ENCODE measurements around the gene NOM1. TPM values are rescaled to one million over a fixed set of nuclear protein-coding genes. Genes with fewer than 3 reads are reported as not detected.
A peak's percentile ranks its signal among the peaks of the same experiment; 100 is the strongest.

The NOM1 gene
- total and polyA plus RNA-seq, 5 donors: 5.6 to 10.6 (median 7.5) TPM

DNA sequence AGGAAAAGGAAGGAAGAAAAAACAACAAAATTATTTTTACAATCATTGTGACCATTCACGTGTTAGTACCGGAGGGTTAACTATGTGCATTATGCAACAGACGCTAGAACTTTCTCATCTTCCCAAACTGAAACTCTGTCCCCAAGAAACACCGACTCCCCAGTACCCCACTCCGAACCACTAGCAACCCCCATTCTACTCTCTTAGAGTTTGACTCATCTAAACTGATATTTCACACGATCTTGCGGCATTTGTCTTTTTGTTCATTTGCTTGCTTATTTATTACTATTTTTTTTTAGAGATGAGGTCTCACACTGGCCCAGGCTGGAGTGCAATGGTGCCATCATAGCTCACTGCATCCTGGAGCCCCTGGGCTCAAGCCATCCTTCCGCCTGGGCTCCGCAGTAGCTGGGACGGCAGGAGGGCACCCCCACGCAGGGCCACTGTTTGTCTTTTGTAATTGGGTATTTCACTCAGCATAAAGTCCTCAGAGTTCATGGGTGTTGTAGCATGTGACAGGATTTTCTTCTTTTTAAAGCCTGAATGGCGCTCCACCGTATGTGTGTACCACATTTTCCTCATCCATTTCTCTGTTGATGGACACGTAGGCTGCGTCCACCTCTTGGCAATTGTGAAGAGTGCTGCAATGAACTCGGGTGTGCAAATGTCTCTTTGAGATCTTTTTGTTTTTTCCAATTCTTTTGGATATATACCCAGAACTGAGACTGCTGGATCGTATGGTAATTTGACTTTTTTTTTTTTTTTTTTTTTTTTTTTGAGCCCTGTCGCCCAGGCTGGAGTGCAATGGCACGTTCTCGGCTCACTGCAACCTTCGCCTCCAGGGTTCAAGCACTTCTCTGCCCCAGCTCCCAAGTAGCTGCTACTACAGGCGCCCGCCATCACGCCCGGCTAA, 51.5 kb downstream of the NOM1 start:
- no peaks in the 10 kb centered on the region for H3K27me3 ChIP-seq (ENCODE audit: control insufficient read depth, insufficient read depth)
- intact Hi-C loops (cut with DNase I): no loop called here
- peaks cover 2% of the 10 kb centered on the region for H3K4me1 ChIP-seq (ENCODE audit: control insufficient read depth, insufficient read depth, low read length)
- no peak overlapping the region for H3K27ac ChIP-seq (ENCODE audit: low read length)
- H3K9me3 ChIP-seq (ENCODE audit: control insufficient read depth, low read length): no peaks in the 10 kb centered on the region
- H3K4me3 ChIP-seq (ENCODE audit: low read length): peak overlapping the region; percentile 71
- WGBS: 11% methylated on average over 25 of the region's 25 CpGs
- ATAC-seq (no peak), DNase-seq (no peak)

DNA sequence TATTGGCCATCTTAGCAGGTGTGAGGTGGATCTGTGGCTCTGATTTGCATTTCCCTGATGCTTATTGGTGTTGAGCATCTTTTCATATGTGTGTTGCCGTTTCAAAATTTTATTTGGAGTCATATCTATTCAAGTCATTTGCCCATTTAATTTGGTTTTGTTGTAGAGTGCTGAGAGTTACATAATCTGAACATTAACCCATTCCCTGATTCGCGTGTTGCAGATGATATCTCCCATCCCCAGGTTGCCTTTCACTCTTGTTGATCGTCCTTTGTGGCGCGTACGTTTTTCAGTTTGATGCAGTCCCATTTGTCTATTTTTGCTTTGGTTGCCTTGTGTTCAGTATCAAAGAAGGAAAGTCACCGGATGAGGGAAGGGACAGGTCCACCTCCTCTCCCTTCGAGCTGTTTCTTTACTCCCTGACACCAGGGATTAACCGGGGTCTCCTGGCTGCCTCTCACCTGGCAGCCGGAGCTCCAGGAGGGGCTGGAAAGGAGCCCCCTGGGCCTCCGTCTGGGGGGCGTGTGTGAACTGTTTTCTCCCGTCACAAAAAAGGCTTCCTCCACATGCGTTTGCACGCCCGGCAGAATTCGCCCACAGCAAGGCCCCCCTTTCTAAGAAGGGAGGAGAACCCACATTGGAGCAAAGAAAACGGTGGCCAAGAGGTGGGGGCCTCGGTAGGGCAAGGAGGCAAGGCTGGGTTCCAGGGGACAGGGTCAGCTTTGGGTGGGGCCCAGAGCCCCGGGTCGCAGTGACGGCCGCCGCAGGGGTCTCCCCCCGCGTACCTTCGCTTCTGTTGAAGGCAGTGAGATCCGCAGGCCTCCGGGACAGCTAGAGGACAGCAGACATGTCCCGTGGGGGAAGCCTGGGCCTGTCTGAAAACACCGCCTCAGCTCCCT, 52.7 kb downstream of the NOM1 start:
- no peak for DNase-seq
- Histone ChIP-seq H3K27me3 (ENCODE audit: control insufficient read depth, insufficient read depth) (no peaks in the 10 kb centered on the region), H3K9me3 (ENCODE audit: control insufficient read depth, low read length) (no peaks in the 10 kb centered on the region), H3K4me3 (ENCODE audit: low read length) (no peak overlapping the region), H3K27ac (ENCODE audit: low read length) (no peak overlapping the region), H3K4me1 (ENCODE audit: control insufficient read depth, insufficient read depth, low read length) (peaks cover 2% of the 10 kb centered on the region)
- no peak for ATAC-seq
- 4% methylated on average over 32 of the region's 32 CpGs for whole genome bisulfite sequencing
- intact Hi-C loops (cut with DNase I): no loop called here

DNA sequence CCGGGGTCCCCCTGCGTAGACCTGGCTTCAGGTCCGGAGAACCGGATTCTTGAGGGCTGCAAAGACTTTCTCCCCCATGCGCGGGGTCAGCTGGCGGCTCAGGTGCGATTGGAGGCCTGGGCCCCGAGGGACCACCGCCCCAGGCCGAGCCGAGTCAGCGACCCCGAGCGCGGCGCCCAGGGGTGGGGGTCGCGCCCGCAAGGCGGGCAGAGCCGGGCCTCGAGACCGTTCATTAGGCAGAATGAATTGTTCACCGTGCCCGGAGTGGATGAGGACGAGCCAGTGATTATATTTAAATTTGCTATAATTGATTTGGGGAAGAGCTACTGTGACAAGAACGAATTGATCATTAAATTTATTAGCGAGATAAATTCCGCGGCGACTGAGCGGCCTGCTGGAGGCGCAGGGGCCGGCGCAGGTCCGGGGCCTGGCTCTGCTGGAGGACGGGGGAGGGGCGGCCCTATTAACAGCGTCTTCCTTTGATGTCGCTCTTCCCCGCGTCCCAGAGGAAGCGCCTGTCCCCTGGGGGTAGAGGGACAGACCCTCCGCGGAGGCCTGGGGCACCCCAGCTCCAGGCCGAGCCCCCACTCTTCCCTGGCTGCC, 53.4 kb downstream of the NOM1 start:
- Histone ChIP-seq H3K4me1 (ENCODE audit: control insufficient read depth, insufficient read depth, low read length) (peaks cover 2% of the 10 kb centered on the region), H3K27ac (ENCODE audit: low read length) (no peak overlapping the region), H3K9me3 (ENCODE audit: control insufficient read depth, low read length) (no peaks in the 10 kb centered on the region), H3K4me3 (ENCODE audit: low read length) (no peak overlapping the region), H3K27me3 (ENCODE audit: control insufficient read depth, insufficient read depth) (peaks cover 4% of the 10 kb centered on the region)
- DNase-seq: no peak
- 5% methylated on average over 47 of the region's 47 CpGs for WGBS
- intact Hi-C loops (cut with DNase I): no loop called here
- ATAC-seq: no peak

DNA sequence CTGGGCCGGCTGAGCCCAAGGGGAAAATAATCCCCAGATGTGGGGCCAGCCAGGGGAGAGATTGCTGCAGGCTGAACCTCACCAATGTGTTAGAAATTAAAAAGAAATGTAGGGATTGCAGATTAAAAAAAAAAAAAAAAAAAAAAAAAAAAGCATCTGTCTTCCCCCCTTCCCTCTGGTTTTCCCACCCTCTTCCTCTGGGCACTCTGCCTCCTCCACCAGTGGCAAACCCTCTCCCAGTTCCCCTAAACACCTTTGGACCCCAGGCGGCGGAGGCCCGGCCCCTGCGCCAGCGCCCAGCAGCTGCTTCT, 53.9 kb downstream of the NOM1 start:
- WGBS: 14% methylated on average over 6 of the region's 6 CpGs
- intact Hi-C loops (cut with DNase I): no loop called here
- H3K9me3 ChIP-seq (ENCODE audit: control insufficient read depth, low read length): no peaks in the 10 kb centered on the region
- H3K4me3 ChIP-seq (ENCODE audit: low read length): peak overlapping the region; percentile 29
- DNase-seq (no peak), ATAC-seq (no peak)
- H3K27ac ChIP-seq (ENCODE audit: low read length): no peak overlapping the region
- peaks cover 2% of the 10 kb centered on the region for H3K4me1 ChIP-seq (ENCODE audit: control insufficient read depth, insufficient read depth, low read length)
- peaks cover 4% of the 10 kb centered on the region for H3K27me3 ChIP-seq (ENCODE audit: control insufficient read depth, insufficient read depth)

DNA sequence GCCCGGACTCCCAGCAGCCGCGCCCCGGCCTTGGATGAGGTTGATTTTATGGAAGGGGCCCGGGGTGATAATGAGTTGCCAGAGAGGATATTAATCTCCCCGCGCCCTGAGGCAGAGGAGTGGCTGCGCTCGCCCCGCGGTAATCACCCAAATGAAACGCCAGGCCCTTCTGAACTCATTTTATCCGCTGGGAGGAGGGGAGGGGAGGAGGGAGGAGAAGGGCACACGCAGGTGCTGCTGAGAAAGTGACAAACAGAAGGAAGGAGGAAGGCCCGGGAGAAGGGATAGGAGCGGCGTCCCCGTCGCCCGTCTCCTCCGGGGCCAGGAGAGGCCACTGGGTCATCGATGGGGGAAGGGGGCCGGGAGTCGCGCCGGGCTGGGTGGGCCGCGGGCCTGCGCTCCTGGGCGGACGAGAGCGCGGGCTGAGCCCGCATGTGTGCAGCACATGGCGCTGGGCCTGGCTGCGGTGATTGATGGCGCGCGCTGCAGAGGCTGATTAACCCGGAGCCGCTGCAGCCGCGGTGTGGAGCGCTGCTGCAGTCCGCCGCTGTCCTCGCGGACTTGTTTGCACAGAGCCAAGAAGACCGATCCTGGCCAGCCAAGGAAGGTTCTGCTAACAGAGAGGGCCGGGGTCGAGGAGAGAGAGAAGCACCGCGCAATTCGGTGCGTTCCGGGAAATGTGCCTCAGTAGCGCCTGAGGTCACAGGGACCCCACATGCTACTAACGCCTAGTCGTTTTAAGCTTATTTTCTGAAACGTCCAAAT, 54.4 kb downstream of the NOM1 start:
- Histone ChIP-seq H3K27ac (ENCODE audit: low read length) (no peak overlapping the region), H3K4me3 (ENCODE audit: low read length) (peak overlapping the region; percentile 29), H3K27me3 (ENCODE audit: control insufficient read depth, insufficient read depth) (peaks cover 4% of the 10 kb centered on the region), H3K4me1 (ENCODE audit: control insufficient read depth, insufficient read depth, low read length) (peaks cover 2% of the 10 kb centered on the region), H3K9me3 (ENCODE audit: control insufficient read depth, low read length) (no peaks in the 10 kb centered on the region)
- 2% methylated on average over 60 of the region's 60 CpGs for WGBS
- intact Hi-C loops (cut with DNase I): no loop called here
- peak in 1 of 2 donors; percentile 21 for ATAC-seq
- no peak for DNase-seq

DNA sequence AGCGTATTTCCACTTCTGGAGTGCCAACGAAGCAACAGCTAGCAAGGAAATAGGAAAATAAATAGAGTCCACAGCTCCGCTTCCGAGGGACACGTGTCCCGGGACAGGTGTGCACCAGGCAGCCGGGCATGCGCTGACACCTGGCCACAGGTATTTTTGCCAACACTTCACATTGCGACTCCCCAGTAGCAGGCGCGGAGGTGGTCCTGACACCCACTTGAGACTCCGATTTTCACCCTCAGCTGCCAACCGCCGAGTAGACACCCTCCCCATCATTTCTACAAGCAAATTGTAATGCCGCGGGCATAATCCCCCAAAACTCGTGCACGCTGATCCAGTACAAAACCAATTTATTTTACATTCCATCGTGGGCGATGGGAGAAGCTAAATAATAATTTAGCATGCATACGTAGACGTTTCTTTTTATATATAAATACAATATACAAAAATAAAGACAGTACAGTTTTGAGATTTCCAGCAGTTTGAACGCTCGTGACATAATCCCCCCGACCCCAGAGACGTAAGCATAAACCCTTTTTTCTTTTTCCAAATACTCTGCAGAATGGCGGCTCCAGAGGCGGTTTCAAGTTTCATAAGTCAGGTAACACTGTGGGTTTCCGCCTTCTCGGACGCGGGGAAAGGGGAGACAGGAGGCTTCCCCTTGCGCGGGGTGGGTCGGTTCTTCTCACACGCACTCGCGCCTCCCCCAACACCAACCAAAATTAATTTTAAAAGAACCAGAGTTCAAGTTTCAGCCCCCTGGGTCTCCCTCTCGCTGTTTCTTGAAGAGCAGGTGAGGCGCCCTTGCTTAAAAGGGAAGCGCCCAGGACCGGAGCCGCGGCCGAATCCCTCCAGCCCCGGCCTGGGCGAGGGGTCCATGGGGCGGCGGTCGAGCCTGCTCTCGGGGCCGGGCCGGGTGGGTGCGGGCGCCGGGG, 55.3 kb downstream of the NOM1 start:
- DNase-seq: no peak
- 2% methylated on average over 56 of the region's 56 CpGs for WGBS
- intact Hi-C loops (cut with DNase I): no loop called here

DNA sequence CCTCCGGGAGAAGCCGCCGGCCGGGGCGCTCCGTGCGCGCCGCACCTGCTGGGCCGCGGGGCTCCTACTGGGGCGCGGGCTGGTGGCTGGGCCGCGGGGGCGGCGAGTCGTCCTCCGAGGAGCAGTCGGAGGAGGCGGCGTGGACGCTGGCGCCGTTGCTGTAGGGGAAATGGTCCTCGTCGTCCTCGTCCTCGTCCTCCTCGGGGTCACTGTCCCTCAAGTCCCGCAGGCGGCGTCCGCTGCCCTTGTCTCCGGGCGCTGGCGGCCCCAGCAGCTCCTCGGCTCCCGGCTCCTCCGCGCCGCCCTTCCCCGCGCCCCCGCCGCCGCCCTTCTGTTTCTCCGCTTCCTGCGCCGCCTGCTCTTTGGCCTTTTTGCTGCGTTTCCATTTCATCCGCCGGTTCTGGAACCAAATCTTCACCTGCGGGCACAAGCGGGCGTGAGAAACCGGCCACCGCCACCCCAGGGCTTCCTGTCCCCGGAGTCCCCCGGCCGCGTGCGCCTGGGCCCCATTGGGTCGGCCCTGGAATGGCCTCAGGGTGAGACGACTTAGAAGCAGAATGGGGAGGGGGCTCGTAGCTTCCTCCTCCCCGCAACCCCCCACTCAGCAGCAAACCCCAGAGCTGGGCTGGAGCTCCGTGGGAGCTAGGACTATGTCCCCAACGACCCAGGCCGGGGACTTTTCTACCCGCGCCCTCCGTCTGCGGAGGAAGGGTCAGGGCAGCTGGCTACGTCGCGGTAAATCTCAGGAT, 56.1 kb downstream of the NOM1 start:
- no peak for DNase-seq
- WGBS: 1% methylated on average over 77 of the region's 77 CpGs
- Histone ChIP-seq H3K9me3 (ENCODE audit: control insufficient read depth, low read length) (no peaks in the 10 kb centered on the region), H3K27me3 (ENCODE audit: control insufficient read depth, insufficient read depth) (peaks cover 4% of the 10 kb centered on the region), H3K27ac (ENCODE audit: low read length) (no peak overlapping the region), H3K4me3 (ENCODE audit: low read length) (peak overlapping the region; percentile 35), H3K4me1 (ENCODE audit: control insufficient read depth, insufficient read depth, low read length) (peaks cover 2% of the 10 kb centered on the region)
- intact Hi-C loops (cut with DNase I): no loop called here
- ATAC-seq: no peak

More for the DNA sequence above, 55.3 kb downstream of the NOM1 start:
- H3K4me3 ChIP-seq (ENCODE audit: low read length): peak overlapping the region; percentile 35
- ATAC-seq: no peak
- H3K4me1 ChIP-seq (ENCODE audit: control insufficient read depth, insufficient read depth, low read length): peaks cover 2% of the 10 kb centered on the region
- no peak overlapping the region for H3K27ac ChIP-seq (ENCODE audit: low read length)
- no peaks in the 10 kb centered on the region for H3K9me3 ChIP-seq (ENCODE audit: control insufficient read depth, low read length)
- peaks cover 4% of the 10 kb centered on the region for H3K27me3 ChIP-seq (ENCODE audit: control insufficient read depth, insufficient read depth)

DNA sequence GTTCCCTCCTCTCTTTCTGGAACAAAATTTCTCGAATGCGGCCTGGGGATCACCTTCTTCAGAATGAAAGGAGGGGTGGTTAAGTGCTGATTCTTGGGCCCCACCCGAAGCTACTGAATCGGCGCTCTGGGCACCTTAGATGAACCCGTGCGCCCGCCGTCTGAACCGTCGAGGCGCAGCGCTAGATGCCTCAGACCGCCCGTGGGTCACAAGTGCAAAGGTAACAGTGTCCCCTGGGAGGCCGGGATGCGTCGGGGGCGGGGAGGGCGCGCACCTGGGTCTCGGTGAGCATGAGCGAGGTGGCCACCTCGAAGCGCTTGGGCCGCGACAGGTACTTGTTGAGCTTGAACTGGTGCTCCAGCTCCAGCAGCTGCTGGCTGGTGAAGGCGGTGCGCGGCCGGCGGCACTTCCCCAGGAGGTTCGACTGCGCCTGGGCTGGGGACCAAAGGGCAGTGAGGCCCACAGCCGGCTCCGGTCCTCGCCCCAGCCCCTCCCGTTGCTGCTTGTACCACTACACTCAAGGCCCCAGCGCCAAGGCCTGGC, 56.8 kb downstream of the NOM1 start:
- no peak for DNase-seq
- no peak for ATAC-seq
- no peak overlapping the region for H3K4me3 ChIP-seq (ENCODE audit: low read length)
- H3K27me3 ChIP-seq (ENCODE audit: control insufficient read depth, insufficient read depth): peaks cover 4% of the 10 kb centered on the region
- H3K9me3 ChIP-seq (ENCODE audit: control insufficient read depth, low read length): no peaks in the 10 kb centered on the region
- peaks cover 2% of the 10 kb centered on the region for H3K4me1 ChIP-seq (ENCODE audit: control insufficient read depth, insufficient read depth, low read length)
- 3% methylated on average over 39 of the region's 39 CpGs for WGBS
- intact Hi-C loops (cut with DNase I): no loop called here
- H3K27ac ChIP-seq (ENCODE audit: low read length): no peak overlapping the region

DNA sequence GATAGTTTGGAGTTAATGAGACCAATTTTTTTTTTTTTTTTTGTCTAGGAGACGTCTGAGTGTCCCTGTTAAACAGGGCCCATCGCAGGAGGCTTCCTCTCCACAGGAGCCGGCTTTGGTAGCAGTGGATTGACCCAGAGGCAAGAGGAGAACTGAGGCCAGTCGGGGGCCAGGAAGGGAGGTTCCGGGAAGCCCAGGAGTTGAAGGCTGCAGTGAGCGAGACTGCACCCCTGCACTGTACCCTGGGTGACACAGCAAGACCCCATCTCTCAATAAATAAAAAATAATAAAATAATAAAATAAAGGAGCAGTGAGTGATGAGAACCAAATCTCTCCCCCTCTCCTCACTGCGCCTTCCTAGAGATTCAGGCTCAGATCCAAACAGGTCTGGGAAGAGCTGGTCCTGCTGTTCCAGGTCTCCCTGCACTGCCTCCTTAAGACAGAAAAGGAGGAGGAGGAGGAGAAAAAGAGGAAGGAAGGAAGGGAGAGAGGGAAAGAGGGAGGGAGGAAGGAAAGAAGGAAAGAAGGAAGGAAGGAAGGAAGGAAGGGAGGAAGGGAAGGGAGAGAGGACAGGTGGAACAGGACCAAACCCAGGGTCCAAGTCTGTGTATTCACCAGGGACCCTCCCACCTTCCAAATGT, 57.4 kb downstream of the NOM1 start:
- ATAC-seq (no peak), DNase-seq (no peak)
- peaks cover 2% of the 10 kb centered on the region for H3K4me1 ChIP-seq (ENCODE audit: control insufficient read depth, insufficient read depth, low read length)
- peaks cover 4% of the 10 kb centered on the region for H3K27me3 ChIP-seq (ENCODE audit: control insufficient read depth, insufficient read depth)
- intact Hi-C loops (cut with DNase I): no loop called here
- 17% methylated on average over 7 of the region's 7 CpGs for WGBS
- H3K27ac ChIP-seq (ENCODE audit: low read length): no peak overlapping the region
- H3K9me3 ChIP-seq (ENCODE audit: control insufficient read depth, low read length): no peaks in the 10 kb centered on the region
- H3K4me3 ChIP-seq (ENCODE audit: low read length): no peak overlapping the region
